Cardiac fibroblast (primary cell): ENCODE results near the gene UMPS.

ENCODE experiments used
- DNase-seq, 2 donors: peaks; one replicate each; pipeline versions ENCODE4 v3.0.0 to v3.0.0-alpha.2; 2010; ENCODE audit warnings: low read depth in 2 of 2
- H3K4me3 ChIP-seq, 2 donors: replicated peaks in 1 of 2; 1 replicate in 1 of 2; 2 replicates in 1 of 2; pipeline ENCODE4 v1.5.1; 2011; ENCODE audit warnings: low read depth in 2 of 2, low read length in 2 of 2, mild to moderate bottlenecking in 2 of 2, moderate library complexity in 1 of 2
- CTCF ChIP-seq: IDR thresholded peaks from one replicate; pipeline ENCODE4 v1.5.1; 2011; ENCODE audit warnings: low read depth, mild to moderate bottlenecking, low read length, inconsistent platforms

Gene UMPS

DNA sequence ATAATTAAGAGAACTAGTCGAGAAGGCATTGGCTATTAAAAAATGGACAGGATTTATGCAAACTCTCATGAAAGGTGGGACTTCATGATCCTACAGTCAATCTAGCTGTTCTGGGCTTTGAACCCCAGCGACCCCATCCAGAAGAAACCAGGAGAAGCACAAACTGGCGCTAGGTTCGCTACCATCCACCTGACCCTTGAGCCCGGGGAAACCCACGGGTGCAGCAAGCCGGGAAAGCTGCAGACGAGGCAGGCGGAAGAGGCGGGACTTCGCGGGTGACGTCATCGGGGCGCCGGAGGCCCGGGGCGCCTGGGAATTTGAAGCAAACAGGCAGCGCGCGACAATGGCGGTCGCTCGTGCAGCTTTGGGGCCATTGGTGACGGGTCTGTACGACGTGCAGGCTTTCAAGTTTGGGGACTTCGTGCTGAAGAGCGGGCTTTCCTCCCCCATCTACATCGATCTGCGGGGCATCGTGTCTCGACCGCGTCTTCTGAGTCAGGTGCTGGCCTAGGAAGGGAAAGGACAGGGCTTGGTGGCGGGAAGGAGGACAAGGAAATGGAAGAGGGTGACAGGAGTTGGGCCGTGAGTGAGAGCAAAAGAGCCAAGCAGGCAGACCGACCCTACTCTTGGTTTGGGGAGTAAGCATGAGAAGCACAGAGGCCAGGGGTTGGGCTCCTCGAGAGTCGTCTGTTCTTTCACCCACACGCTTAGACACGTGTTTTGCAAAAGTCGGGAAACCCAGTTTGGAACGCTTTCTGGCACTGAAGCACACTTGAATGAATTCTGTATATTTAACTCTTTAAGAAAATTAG is at the start of gene UMPS:
UMPS (plus strand) TSS at position 324 of the 812 bp plus-strand sequence; CDS start at position 344, 20 bp downstream.
- peak; percentile 80 to 82 for DNase-seq
- H3K4me3 ChIP-seq, result peak within 1 kb of the TSS; percentile 80 to 84
- TF ChIP-seq CTCF, result no peak

- no peak for TF ChIP-seq CTCF
- DNase-seq, result no peak
- H3K4me3 ChIP-seq, result no peak overlapping the region
Measured at GRCh38 chr3:124680521-124680920, 49.7 kb upstream of the UMPS start.

- H3K4me3 ChIP-seq, result no peak overlapping the region
- TF ChIP-seq CTCF, result no peak
- DNase-seq, result no peak
Measured at GRCh38 chr3:124682263-124682662, 48.0 kb upstream of the UMPS start.

GRCh38 chr3:124684459-124684858 is 45.8 kb upstream of the UMPS start:
- TF ChIP-seq CTCF, result no peak
- no peak overlapping the region for H3K4me3 ChIP-seq
- no peak for DNase-seq

DNA sequence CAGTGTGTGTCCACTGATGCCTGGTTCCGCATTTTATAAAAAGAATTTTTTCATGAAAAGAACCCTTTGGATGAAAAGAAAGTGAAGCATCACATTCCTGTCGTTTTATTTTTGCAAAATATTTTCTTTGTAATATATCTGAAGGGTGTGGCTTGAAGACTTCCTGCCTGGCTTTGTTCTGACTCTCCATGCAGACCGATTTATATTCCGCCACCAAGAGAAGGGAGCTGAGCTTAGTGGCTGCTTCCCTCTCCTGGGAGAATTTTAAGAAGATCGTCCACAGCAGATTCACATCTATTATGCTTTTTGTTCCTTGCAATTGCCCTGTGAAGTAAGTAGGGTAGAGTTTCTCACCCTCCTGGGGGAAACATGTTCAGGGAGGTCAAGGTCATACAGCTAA is 45.2 kb upstream of the UMPS start:
- H3K4me3 ChIP-seq, result no peak overlapping the region
- no peak for DNase-seq
- no peak for TF ChIP-seq CTCF

DNA sequence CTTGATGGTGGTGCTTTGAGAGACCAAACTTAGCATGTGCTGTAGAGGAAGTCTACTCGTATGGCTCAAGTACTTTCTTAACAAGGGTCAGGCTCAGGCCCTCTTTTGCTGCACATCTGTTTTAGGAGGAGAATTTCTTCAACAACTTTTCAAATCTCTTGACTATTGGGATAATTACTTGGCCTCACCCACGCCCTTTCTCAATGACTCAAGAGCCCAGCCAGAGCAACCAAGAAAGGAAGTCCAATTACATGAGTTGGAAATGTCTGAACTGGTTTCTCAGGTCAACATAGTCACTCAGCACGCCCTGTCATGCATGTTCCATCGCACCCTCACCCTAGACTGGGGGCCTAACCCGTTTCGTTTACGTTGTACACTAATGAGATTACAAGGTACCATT is 44.8 kb upstream of the UMPS start:
- DNase-seq, result peak in 1 of 2 donors; percentile 35
- no peak for TF ChIP-seq CTCF

More for the DNA sequence above, 44.8 kb upstream of the UMPS start:
- no peak overlapping the region for H3K4me3 ChIP-seq
